ENCODE results near the gene TKTL1.

The TKTL1 gene

GRCh38 chrX:154351183-154352011, 55.8 kb downstream of the TKTL1 start:
- no peak for DNase-seq (ENCODE audit: insufficient read length)
- FAIRE-seq: no peak
- TF ChIP-seq POLR2A (IDR thresholded peaks at IDR 0.05; ENCODE audit: low read depth, low read length): no peak
- no peak for TF ChIP-seq TAF1 (IDR thresholded peaks at IDR 0.05; ENCODE audit: borderline replicate concordance, low read depth, low read length)
- TF ChIP-seq POLR2AphosphoS5 (IDR thresholded peaks at IDR 0.05; ENCODE audit: low read depth, low read length): no peak

- no peak for FAIRE-seq
- no peak for DNase-seq (ENCODE audit: insufficient read length)
- peak; percentile 35; the same call in 1 of the 2 replicates for TF ChIP-seq POLR2A (IDR thresholded peaks at IDR 0.05; ENCODE audit: low read depth, low read length)
- TF ChIP-seq TAF1 (IDR thresholded peaks at IDR 0.05; ENCODE audit: borderline replicate concordance, low read depth, low read length): no peak
Observed at GRCh38 chrX:154352012-154352401, 56.4 kb downstream of the TKTL1 start.

DNA sequence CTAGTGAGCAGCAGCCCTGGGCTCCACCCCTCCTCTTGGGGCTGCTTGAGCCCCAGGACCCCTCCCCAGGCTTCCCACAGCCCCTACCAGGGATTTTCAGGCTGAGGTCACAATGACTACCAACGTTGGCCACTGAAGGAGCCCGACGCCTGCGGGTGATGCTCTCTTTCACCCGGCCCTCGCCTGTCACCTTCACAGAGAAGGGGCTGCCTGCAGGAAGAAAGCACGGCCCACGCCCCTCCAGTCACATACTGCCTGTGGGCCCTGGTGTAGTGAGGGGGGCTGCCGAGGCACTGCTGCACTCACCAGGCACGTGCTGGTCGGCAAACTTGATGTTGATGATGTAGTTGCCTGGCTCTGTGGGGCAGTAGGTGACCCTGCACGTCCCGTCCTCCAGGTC, 56.9 kb downstream of the TKTL1 start:
- FAIRE-seq: no peak
- no peak for DNase-seq (ENCODE audit: insufficient read length)
- TF ChIP-seq POLR2A (IDR thresholded peaks at IDR 0.05; ENCODE audit: low read depth, low read length) (no peak; the same call in 1 of the 2 replicates), TAF1 (IDR thresholded peaks at IDR 0.05; ENCODE audit: borderline replicate concordance, low read depth, low read length) (no peak), POLR2AphosphoS5 (IDR thresholded peaks at IDR 0.05; ENCODE audit: low read depth, low read length) (no peak)

GRCh38 chrX:154353172-154353843, 57.7 kb downstream of the TKTL1 start:
- 0 out of 2 replicates have a peak, but pooled peaks have one; percentile 41 for TF ChIP-seq POLR2AphosphoS5 (IDR thresholded peaks at IDR 0.05; ENCODE audit: low read depth, low read length)
- no peak for TF ChIP-seq TAF1 (IDR thresholded peaks at IDR 0.05; ENCODE audit: borderline replicate concordance, low read depth, low read length)
- no peak for TF ChIP-seq POLR2A (IDR thresholded peaks at IDR 0.05; ENCODE audit: low read depth, low read length)
- DNase-seq (ENCODE audit: insufficient read length): no peak
- FAIRE-seq: no peak

DNA sequence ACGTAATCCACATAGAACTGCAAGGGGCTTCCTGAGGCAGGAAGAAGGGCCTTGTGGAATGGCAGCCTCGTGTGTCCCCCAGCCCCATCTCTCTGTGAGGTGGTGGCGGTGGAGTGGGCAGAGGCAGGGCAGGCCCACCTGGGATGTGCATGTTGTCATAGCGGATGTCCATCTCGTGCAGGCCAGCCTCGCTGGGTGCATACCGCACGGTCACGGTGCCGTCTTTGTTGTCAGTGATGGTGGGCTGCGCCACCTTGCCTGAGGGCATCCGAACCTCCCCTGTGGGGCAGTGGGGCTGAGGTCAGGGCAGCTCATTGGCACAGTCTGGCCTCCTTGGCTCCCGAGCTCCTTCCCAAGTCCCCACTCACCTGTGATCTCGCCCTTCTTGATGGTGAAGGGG, 58.4 kb downstream of the TKTL1 start:
- no peak for TF ChIP-seq POLR2AphosphoS5 (IDR thresholded peaks at IDR 0.05; ENCODE audit: low read depth, low read length)
- TF ChIP-seq TAF1 (IDR thresholded peaks at IDR 0.05; ENCODE audit: borderline replicate concordance, low read depth, low read length): no peak
- TF ChIP-seq POLR2A (IDR thresholded peaks at IDR 0.05; ENCODE audit: low read depth, low read length): no peak
- FAIRE-seq (no peak), DNase-seq (ENCODE audit: insufficient read length) (no peak)

GRCh38 chrX:154354516-154354915, 58.9 kb downstream of the TKTL1 start:
- FAIRE-seq (no peak), DNase-seq (ENCODE audit: insufficient read length) (no peak)
- TF ChIP-seq POLR2AphosphoS5 (IDR thresholded peaks at IDR 0.05; ENCODE audit: low read depth, low read length) (no peak), TAF1 (IDR thresholded peaks at IDR 0.05; ENCODE audit: borderline replicate concordance, low read depth, low read length) (no peak), POLR2A (IDR thresholded peaks at IDR 0.05; ENCODE audit: low read depth, low read length) (no peak)

DNA sequence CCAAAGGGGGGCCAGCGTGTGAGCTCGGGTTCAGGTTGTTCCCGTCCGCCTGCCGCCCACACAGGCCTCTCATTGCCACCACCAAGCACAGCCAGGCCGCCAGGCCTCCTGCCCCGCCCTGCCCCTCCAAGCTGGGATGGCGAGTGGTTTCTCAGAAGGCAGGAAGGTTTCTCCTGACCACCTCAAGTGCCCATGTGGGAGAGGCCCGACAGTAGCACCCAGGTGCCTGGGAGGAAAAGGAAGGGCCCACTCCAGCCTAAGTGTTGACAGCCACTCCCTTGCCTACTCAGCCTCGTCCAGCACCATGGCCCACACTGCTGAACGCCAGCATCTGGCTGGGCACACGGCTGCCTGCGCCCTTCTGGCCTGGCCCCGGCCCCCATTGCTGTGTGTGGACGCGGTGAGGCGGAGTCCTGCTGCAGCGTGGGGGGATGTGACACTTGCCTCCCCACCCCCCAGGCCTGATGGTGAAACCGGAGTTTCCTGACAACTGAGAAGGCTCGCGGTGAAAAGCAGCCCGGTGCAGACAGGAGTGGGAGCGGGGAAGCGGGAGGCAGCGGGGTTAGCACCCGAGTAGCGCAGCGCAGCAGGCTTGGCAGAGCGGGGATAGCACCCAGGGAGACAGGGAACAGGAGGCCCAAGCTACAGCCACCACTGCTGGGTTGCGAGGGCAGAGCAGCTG, 59.6 kb downstream of the TKTL1 start:
- no peak for DNase-seq (ENCODE audit: insufficient read length)
- TF ChIP-seq POLR2A (IDR thresholded peaks at IDR 0.05; ENCODE audit: low read depth, low read length): no peak
- no peak for FAIRE-seq

DNA sequence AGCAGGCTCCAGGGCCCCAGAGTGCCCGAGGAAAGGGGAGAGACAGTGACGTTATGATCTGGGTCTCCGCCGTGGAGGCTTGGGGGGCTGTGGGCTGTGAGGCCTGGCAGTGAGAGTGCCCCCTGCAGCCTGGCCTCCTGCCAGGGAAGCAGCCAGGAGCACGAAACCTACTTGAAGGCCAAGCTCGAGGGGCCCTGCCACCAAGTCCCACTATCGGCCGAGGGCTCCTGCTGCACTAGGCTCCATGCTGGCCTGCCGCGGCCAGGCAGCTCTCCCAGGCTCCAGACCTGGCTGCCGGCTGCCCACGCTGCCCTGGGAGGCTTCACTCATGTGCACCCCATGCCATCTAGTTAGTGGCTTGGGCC, 60.2 kb downstream of the TKTL1 start:
- no peak for DNase-seq (ENCODE audit: insufficient read length)
- TF ChIP-seq TAF1 (IDR thresholded peaks at IDR 0.05; ENCODE audit: borderline replicate concordance, low read depth, low read length) (no peak), POLR2AphosphoS5 (IDR thresholded peaks at IDR 0.05; ENCODE audit: low read depth, low read length) (no peak; the same call in 1 of the 2 replicates), POLR2A (IDR thresholded peaks at IDR 0.05; ENCODE audit: low read depth, low read length) (no peak)
- FAIRE-seq: no peak

DNA sequence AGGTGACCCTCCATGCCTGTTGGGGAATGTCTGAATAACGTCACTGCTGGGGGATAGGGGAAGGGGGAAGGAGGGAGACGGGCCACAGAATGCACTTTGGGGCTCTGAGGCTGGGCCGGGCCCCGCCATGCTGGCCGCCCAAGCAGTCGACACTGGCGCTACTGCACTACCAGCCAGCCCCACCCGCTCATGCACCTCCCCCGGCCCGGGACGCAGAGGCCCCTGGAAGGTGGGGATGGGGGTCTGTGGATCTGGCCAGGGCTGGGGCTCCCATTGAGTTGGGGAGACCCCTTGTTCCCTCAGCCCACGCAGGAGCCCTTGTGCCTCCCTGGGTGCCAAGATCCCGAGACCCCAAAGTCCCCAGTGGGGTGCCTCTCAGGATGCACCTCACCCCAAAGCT, 61.0 kb downstream of the TKTL1 start:
- TF ChIP-seq POLR2A (IDR thresholded peaks at IDR 0.05; ENCODE audit: low read depth, low read length): no peak
- TF ChIP-seq TAF1 (IDR thresholded peaks at IDR 0.05; ENCODE audit: borderline replicate concordance, low read depth, low read length): no peak
- no peak for TF ChIP-seq POLR2AphosphoS5 (IDR thresholded peaks at IDR 0.05; ENCODE audit: low read depth, low read length)
- FAIRE-seq (no peak), DNase-seq (ENCODE audit: insufficient read length) (no peak)

- TF ChIP-seq POLR2A (IDR thresholded peaks at IDR 0.05; ENCODE audit: low read depth, low read length): no peak; the same call in 1 of the 2 replicates
- TF ChIP-seq POLR2AphosphoS5 (IDR thresholded peaks at IDR 0.05; ENCODE audit: low read depth, low read length): peak; percentile 48; the same call in 1 of the 2 replicates
- DNase-seq (ENCODE audit: insufficient read length) (no peak), FAIRE-seq (no peak)
Observed at GRCh38 chrX:154357205-154357604, 61.6 kb downstream of the TKTL1 start.

DNA sequence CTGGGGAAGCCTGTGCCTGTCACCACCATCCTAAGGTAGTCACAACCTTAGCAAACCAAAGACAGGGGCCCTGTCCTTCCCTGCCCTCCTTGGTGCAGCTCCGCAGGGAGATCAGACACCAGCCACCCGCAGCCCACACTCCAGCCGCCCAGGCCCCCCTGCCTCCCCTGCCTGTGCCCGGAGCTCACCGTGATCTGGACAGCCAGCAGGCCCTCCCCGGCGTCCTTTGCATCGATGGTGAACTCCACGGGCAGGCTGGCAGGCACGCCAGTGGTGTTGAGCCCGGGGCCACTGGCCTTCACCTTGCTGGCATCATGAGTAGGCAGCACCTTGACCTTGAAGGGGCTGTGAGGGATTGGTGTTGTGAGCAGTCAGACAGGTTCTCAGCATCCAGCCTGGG, 62.4 kb downstream of the TKTL1 start:
- FAIRE-seq (no peak), DNase-seq (ENCODE audit: insufficient read length) (no peak)
- no peak for TF ChIP-seq POLR2A (IDR thresholded peaks at IDR 0.05; ENCODE audit: low read depth, low read length)
- peak; percentile 19; the same call in 1 of the 2 replicates for TF ChIP-seq POLR2AphosphoS5 (IDR thresholded peaks at IDR 0.05; ENCODE audit: low read depth, low read length)

- TF ChIP-seq POLR2AphosphoS5 (IDR thresholded peaks at IDR 0.05; ENCODE audit: low read depth, low read length) (no peak), POLR2A (IDR thresholded peaks at IDR 0.05; ENCODE audit: low read depth, low read length) (no peak), TAF1 (IDR thresholded peaks at IDR 0.05; ENCODE audit: borderline replicate concordance, low read depth, low read length) (no peak)
- DNase-seq (ENCODE audit: insufficient read length) (no peak), FAIRE-seq (no peak)
Observed at GRCh38 chrX:154358829-154359228, 63.2 kb downstream of the TKTL1 start.
